Neural cell (in vitro differentiated cells): ENCODE data around the gene PRDM11. TPM values are rescaled to one million over a fixed set of nuclear protein-coding genes. Genes with fewer than 3 reads are reported as not detected.

Experiments used
- H2AFZ ChIP-seq: fragments of 200-600, 300-800 bp; sonication (generic), shearing (Covaris generic); 2 replicates; pipeline ENCODE4 v1.6.0; 2014; ENCODE audit warnings: low read depth, mild to moderate bottlenecking, antibody characterized with exemption, low read length, moderate library complexity
- H3F3A ChIP-seq: fragments of 200-600 bp; shearing (Covaris generic); 2 replicates; pipeline ENCODE4 v1.6.1; 2016; ENCODE audit warnings: mild to moderate bottlenecking, moderate library complexity, mixed read lengths, antibody characterized with exemption, low read length; ENCODE audit not compliant: insufficient read depth, poor library complexity, severe bottlenecking
- H3K27ac ChIP-seq: fragments of 200-600, 300-800 bp; sonication (generic), shearing (Covaris generic); 2 replicates; pipeline ENCODE4 v1.5.1; 2014; ENCODE audit warnings: mild to moderate bottlenecking, low read length, moderate library complexity
- H3K27me3 ChIP-seq: fragments of 300-800, 200-600 bp; sonication (generic), shearing (Covaris generic); 2 replicates; pipeline ENCODE4 v1.6.0; 2014; ENCODE audit warnings: mild to moderate bottlenecking, low read depth, low read length, moderate library complexity; ENCODE audit not compliant: insufficient read depth
- H3K36me3 ChIP-seq: fragments of 300-800, 200-600 bp; sonication (generic), shearing (Covaris generic); 2 replicates; pipeline ENCODE4 v1.5.1; 2014; ENCODE audit warnings: mild to moderate bottlenecking, antibody characterized with exemption, low read length, moderate library complexity; ENCODE audit not compliant: insufficient read depth
- H3K4me2 ChIP-seq: fragments of 300-800, 200-600 bp; sonication (generic), shearing (Covaris generic); 2 replicates; pipeline ENCODE4 v1.6.0; 2014; ENCODE audit warnings: mild to moderate bottlenecking, low read length
- H3K4me3 ChIP-seq: fragments of 300-800, 200-600 bp; sonication (generic), shearing (Covaris generic); 2 replicates; pipeline ENCODE4 v1.5.1; 2014; ENCODE audit warnings: mild to moderate bottlenecking, low read length, moderate library complexity
- H3K79me2 ChIP-seq: fragments of 200-600 bp; shearing (Covaris generic); replicated peaks from 2 replicates; pipeline ENCODE4 v1.6.0; 2014; ENCODE audit warnings: mild to moderate bottlenecking, low read length, moderate library complexity; ENCODE audit not compliant: insufficient read depth
- H3K9ac ChIP-seq: fragments of 300-800, 200-600 bp; sonication (generic), shearing (Covaris generic); 2 replicates; pipeline ENCODE4 v1.6.1; 2016; ENCODE audit warnings: mild to moderate bottlenecking, low read length, mixed read lengths
- H3K9me2 ChIP-seq: fragments of 200-600 bp; shearing (Covaris generic); 2 replicates; pipeline ENCODE4 v1.6.1; 2016; ENCODE audit warnings: mild to moderate bottlenecking, low read length, mixed read lengths; ENCODE audit not compliant: insufficient read depth
- H3K9me3 ChIP-seq: fragments of 200-600, 300-800 bp; sonication (generic), shearing (Covaris generic); 2 replicates; pipeline ENCODE4 v1.6.1; 2016; ENCODE audit warnings: mild to moderate bottlenecking, mixed run types, low read length, moderate library complexity, mixed read lengths
- H4K20me1 ChIP-seq: fragments of 200-600 bp; shearing (Covaris generic); 2 replicates; pipeline ENCODE4 v1.6.1; 2016; ENCODE audit warnings: mild to moderate bottlenecking, mixed run types; ENCODE audit not compliant: insufficient read depth
- CTCF ChIP-seq: fragments of 450-650 bp; IDR thresholded peaks from 2 replicates; pipeline ENCODE4 v1.5.1; 2014; ENCODE audit warnings: antibody characterized with exemption, mild to moderate bottlenecking, moderate library complexity; ENCODE audit not compliant: poor library complexity, severe bottlenecking
- EP300 ChIP-seq: fragments of 450-650 bp; conservative IDR thresholded peaks from 2 replicates; pipeline ENCODE4 v1.6.1; 2014; ENCODE audit warnings: antibody characterized with exemption, mild to moderate bottlenecking, moderate library complexity; ENCODE audit not compliant: poor library complexity, severe bottlenecking
- EZH2 ChIP-seq: fragments of 200-600, 300-800 bp; shearing (Covaris generic), sonication (generic); IDR thresholded peaks from 2 replicates; pipeline ENCODE4 v1.6.1; 2014; ENCODE audit warnings: antibody characterized with exemption, low read length, borderline replicate concordance, mild to moderate bottlenecking; ENCODE audit not compliant: insufficient read depth, poor library complexity, severe bottlenecking
- MXI1 ChIP-seq: fragments of 450-650 bp; conservative IDR thresholded peaks from 2 replicates; pipeline ENCODE4 v1.6.1; 2014; ENCODE audit warnings: antibody characterized with exemption, mild to moderate bottlenecking; ENCODE audit not compliant: poor library complexity, severe bottlenecking
- POLR2AphosphoS5 ChIP-seq: IDR thresholded peaks from 2 replicates; pipeline ENCODE4 v1.6.1; 2012
- RAD21 ChIP-seq: fragments of 450-650 bp; conservative IDR thresholded peaks from 2 replicates; pipeline ENCODE4 v1.6.1; 2014; ENCODE audit warnings: antibody characterized with exemption, mild to moderate bottlenecking, moderate library complexity
- SMC3 ChIP-seq: fragments of 450-650 bp; conservative IDR thresholded peaks from 2 replicates; pipeline ENCODE4 v1.6.1; 2014; ENCODE audit warnings: antibody characterized with exemption, mild to moderate bottlenecking, moderate library complexity; ENCODE audit not compliant: poor library complexity
- TAF1 ChIP-seq: IDR thresholded peaks from 2 replicates; pipeline ENCODE4 v1.6.1; 2012; ENCODE audit warnings: low read depth
- polyA plus RNA-seq: library from polyadenylated mRNA; depleted of rRNA; stranded (reverse); fragments of >200 nt; gene quantifications from 2 replicates; pipeline ENCODE4 v1.2.3, GENCODE V29; 2014
- TF ChIP-seq, protein P1 (sequence below): IDR thresholded peaks from 2 replicates; pipeline ENCODE4 v1.6.1; 2012; ENCODE audit warnings: borderline replicate concordance

Gene PRDM11
- polyA plus RNA-seq, 1 donor from 2014 or later: 2.0 TPM

GRCh38 chr11:45264839-45265515, 118.5 kb downstream of the PRDM11 start:
- Histone ChIP-seq H3K27ac (no peak overlapping the region), H3K27me3 (no peaks in the 10 kb centered on the region), H3F3A (no peaks in the 10 kb centered on the region), H2AFZ (no peak overlapping the region), H3K36me3 (no peaks in the 10 kb centered on the region), H3K9ac (no peak overlapping the region), H3K79me2 (no peaks in the 10 kb centered on the region), H3K4me2 (no peak overlapping the region), H3K9me2 (no peaks in the 10 kb centered on the region), H3K9me3 (no peaks in the 10 kb centered on the region), H3K4me3 (no peak overlapping the region), H4K20me1 (no peaks in the 10 kb centered on the region)
- TF ChIP-seq CTCF: no peak
- TF ChIP-seq POLR2AphosphoS5: no peak
- no peak for TF ChIP-seq TAF1
- no peak for TF ChIP-seq SMC3
- TF ChIP-seq EP300: no peak
- no peak for TF ChIP-seq MXI1
- no peak for TF ChIP-seq EZH2
- TF ChIP-seq, protein P1, sequence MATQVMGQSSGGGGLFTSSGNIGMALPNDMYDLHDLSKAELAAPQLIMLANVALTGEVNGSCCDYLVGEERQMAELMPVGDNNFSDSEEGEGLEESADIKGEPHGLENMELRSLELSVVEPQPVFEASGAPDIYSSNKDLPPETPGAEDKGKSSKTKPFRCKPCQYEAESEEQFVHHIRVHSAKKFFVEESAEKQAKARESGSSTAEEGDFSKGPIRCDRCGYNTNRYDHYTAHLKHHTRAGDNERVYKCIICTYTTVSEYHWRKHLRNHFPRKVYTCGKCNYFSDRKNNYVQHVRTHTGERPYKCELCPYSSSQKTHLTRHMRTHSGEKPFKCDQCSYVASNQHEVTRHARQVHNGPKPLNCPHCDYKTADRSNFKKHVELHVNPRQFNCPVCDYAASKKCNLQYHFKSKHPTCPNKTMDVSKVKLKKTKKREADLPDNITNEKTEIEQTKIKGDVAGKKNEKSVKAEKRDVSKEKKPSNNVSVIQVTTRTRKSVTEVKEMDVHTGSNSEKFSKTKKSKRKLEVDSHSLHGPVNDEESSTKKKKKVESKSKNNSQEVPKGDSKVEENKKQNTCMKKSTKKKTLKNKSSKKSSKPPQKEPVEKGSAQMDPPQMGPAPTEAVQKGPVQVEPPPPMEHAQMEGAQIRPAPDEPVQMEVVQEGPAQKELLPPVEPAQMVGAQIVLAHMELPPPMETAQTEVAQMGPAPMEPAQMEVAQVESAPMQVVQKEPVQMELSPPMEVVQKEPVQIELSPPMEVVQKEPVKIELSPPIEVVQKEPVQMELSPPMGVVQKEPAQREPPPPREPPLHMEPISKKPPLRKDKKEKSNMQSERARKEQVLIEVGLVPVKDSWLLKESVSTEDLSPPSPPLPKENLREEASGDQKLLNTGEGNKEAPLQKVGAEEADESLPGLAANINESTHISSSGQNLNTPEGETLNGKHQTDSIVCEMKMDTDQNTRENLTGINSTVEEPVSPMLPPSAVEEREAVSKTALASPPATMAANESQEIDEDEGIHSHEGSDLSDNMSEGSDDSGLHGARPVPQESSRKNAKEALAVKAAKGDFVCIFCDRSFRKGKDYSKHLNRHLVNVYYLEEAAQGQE: no peak
- TF ChIP-seq RAD21: no peak

DNA sequence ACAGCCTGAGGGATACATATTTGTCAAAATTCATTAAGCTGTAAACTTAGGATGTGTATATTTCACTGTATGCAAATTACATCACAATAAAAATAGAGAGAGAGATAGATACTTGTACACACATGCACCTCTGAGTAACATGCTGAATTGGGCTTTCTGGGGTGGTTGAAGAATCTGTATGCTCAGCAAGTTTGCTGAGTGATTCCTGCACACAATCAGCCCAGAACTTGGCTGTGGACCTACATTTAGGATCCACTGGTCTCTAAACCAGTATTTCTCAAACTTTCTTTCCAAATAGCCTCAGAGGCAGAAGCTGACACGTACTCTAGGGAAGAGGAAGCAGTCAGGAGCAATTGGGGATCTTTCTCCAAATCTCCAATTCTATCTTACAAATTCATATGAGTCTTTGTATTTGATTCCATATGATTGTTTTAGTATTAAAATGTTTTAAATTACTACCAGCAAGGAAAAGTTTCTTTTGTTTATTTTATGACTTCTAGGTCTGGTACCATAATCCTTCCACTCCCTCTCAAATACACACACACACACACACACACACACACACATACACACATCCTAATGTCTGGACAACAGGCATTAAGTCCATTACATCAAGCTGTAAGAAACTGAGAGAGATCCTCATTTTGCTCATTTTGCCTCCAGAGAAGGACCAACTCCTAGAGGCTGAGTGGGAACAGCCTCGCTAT, 119.7 kb downstream of the PRDM11 start:
- H4K20me1 ChIP-seq: no peaks in the 10 kb centered on the region
- H3K9me3 ChIP-seq: no peaks in the 10 kb centered on the region
- no peak overlapping the region for H3K27ac ChIP-seq
- H3K36me3 ChIP-seq: no peaks in the 10 kb centered on the region
- no peaks in the 10 kb centered on the region for H3K27me3 ChIP-seq
- H3K4me3 ChIP-seq: no peak overlapping the region
- TF ChIP-seq POLR2AphosphoS5 (no peak), RAD21 (no peak), CTCF (no peak), SMC3 (no peak), EZH2 (no peak), TAF1 (no peak), MXI1 (no peak), EP300 (no peak)
- TF ChIP-seq, protein P1: no peak
- H3K9me2 ChIP-seq: no peaks in the 10 kb centered on the region
- H3K4me2 ChIP-seq: no peak overlapping the region
- H2AFZ ChIP-seq: no peak overlapping the region
- H3K9ac ChIP-seq: no peak overlapping the region
- no peaks in the 10 kb centered on the region for H3K79me2 ChIP-seq
- no peaks in the 10 kb centered on the region for H3F3A ChIP-seq
